GM19372 (cell line): ENCODE data around the gene EPGN.

Experiments
- ATAC-seq: cut with Tn5 transposase; IDR thresholded peaks from one replicate; pipeline ENCODE4 v1.9.1; 2021; ENCODE audit warnings: mild to moderate bottlenecking, low read depth, moderate library complexity; ENCODE audit not compliant: unreplicated experiment

EPGN gene

GRCh38 chr4:74307170-74307569 is 1.1 kb upstream of the EPGN start:
- ATAC-seq = no peak

DNA sequence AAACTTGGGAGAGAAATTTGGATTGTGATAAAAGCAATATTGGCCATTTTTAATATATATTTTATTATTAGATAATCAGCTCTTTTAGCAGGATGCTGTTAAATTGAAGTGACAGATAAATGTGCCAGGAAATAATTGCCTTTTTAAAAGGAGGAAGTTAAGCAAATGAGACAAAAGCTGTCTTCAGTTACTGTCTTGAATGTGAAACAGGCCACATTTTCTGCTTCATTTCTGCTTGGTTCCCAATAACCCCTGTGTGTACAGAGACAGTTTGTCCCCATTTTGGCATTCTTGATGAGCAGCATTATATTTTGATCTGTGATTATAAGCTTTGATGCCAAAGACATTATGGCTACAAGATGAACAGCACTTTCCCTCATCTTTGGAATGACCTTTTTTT is 953 bp downstream of the EPGN start:
- ATAC-seq = no peak

- peak; percentile 63 for ATAC-seq
Observed at GRCh38 chr4:74311696-74312313, 3.5 kb downstream of the EPGN start.

DNA sequence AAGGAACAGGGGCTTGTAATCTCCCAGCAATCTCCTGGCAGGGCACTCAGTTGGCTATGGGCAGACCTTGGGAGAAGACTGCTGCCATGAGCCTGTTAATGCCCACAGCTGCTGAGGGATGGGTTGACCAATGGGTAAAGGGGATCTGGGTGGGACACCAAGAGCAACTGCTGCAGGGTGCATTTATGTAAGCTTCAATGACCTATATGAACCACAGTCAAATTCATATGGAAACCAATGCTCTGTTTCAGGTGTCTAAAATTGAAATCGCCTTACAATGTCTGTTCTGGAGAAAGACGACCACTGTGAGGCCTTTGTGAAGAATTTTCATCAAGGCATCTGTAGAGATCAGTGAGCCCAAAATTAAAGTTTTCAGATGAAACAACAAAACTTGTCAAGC is 6.1 kb downstream of the EPGN start:
- ATAC-seq = no peak

- no peak for ATAC-seq
Observed at GRCh38 chr4:74314944-74315343, 6.7 kb downstream of the EPGN start.

- ATAC-seq = no peak
Observed at GRCh38 chr4:74315376-74315775, 7.1 kb downstream of the EPGN start.

DNA sequence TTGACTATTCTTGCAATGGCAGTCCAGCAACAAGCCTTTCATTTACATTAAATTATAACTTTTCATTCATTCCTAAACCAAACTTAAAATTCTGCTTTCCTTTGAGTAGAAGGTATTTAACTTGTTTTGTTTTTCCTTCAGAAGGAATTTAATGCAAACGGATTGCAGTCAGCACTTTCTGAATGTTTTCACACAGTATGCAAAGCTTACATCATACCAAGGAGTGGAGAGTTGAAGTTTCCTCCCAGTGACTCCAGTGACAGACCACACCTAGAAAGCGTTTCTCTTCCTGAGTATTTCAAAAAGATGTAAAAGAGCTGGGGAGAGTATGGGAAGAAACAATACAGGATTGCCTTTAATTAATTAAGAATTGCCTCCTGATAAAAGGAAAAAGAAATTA is 8.1 kb downstream of the EPGN start:
- ATAC-seq = no peak

GRCh38 chr4:74317616-74318246 is 9.5 kb downstream of the EPGN start:
- no peak for ATAC-seq

DNA sequence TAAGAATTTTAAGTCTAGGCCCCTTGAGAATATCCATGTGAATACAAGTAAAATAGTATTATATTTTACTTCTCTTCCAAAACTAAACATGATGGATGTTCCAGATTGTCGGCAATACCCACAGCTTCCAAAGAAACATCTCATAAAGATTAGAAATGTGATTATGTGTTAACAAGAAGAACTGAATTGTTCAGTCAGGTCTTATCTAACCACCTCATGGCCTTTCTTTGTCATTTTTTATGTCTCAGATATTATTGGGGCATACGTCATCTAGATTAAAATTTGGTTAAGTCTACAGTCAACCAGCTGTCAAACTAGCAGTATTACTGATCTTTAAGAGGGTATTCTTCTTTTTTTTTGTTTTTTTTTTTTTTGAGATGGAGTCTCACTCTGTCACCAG is 10.0 kb downstream of the EPGN start:
- no peak for ATAC-seq

GRCh38 chr4:74319470-74319869 is 11.2 kb downstream of the EPGN start:
- no peak for ATAC-seq

GRCh38 chr4:74320559-74321118 is 12.4 kb downstream of the EPGN start:
- peak; percentile 74 for ATAC-seq

DNA sequence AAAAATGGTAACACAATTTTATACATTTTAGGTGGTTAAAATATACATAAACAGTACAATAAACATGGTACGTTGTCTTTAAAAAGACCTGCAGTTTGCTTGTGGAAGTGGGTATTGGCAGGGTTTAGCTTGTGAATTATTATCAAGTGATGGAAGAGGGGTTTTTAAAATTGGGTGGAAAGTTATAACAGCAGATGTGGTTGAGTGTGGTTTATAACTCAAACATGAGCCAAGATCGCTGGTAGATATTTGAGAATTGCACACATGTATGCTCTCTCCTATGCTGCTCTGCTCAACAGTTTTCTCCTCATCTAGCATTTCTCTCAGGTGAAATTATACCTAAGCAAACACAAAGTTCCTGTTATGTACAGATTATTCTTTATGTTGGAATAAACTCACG is 14.0 kb downstream of the EPGN start:
- no peak for ATAC-seq

DNA sequence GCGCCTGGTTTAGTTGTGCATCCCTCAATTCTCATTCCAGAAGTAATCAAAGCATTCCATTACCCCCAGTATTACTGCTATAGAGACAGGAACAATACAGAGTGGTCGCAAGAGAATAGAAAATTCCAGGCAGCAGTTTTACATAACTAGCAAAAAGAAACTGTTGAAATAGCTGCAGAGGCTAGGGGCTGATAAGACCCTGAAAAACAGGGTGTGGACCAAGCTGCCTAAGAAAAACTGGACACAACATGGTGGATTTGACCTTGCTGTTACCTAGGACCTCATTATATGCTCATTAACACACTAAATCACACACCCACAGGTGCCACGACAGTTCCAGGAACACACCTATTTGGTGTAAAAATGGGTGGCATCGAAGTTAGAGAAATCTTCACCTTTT is 15.4 kb downstream of the EPGN start:
- no peak for ATAC-seq

- no peak for ATAC-seq
Observed at GRCh38 chr4:74324262-74324661, 16.0 kb downstream of the EPGN start.

DNA sequence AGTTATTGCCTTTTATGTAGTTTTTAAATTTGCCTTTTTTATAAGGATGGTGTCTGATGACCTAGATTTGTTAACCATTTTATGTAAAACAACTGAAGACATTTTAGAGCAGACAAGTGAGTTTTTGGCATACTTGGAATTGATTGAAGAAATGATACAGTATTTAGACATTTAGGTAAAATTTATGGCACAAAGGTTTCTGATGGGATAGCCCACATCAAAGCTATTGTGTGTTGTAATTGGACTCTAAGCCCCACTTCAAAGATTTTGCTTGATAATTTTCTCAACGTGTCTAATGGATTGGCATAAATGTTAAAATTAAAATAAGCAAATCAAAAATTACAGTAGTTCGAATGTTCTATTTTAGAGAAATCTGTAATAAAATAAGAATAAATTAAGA is 17.6 kb downstream of the EPGN start:
- ATAC-seq = no peak

DNA sequence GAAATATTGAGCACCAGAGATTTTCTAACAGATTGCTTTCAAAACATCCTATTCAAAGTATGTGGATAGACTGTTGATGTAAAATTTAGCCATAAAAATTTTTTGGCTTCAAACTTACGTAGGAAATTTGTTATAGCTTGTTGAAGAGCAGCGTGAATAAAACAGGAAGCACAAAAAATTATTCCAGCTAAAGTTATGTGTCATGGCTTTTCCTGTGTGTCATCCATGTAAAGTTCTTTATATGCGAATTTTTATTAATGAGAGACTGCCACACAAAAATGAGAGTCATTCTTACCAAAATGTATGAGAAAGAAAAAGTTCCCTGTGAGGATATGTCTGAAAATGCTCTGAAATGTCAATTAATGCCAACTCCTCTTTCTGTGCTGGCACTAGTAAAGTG is 19.5 kb downstream of the EPGN start:
- no peak for ATAC-seq

DNA sequence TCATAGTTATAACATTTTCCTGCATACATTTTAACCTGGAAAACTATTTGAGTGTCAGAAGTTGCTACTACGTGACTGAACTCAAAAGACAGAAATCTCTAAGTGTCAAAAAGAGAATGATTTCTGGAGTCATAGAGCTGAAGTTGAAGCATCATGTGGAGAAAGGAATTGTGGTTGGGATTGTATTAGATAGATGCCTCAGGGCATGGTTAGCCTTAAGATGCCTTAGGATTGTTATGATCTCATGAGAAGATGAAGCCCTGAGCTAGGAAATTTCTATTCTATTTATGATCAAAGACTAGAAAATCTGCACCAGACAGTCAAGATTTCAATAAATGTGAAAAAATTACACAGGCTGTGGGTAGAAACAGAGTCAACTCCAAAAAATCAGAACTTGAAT is 20.2 kb downstream of the EPGN start:
- no peak for ATAC-seq

DNA sequence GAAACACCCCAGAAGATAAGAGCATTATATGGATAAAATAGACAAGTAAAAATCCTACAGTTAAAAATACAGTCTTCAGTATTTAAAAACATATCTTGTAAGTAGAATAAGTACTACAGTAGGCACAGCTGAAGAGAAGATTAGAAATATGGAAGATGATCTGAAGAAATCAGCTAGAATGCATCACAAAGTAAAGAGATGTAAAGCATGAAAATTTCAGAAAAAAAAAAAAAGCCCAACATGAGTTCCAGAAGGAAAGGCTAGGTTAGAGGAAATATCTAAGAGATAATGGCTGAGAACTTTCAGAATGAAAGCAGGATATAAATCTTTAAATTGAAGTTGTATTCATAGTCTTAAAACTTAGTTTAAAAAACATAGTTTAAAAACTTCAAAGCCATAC is 21.0 kb downstream of the EPGN start:
- no peak for ATAC-seq

GRCh38 chr4:74330295-74330750 is 22.1 kb downstream of the EPGN start:
- no peak for ATAC-seq

DNA sequence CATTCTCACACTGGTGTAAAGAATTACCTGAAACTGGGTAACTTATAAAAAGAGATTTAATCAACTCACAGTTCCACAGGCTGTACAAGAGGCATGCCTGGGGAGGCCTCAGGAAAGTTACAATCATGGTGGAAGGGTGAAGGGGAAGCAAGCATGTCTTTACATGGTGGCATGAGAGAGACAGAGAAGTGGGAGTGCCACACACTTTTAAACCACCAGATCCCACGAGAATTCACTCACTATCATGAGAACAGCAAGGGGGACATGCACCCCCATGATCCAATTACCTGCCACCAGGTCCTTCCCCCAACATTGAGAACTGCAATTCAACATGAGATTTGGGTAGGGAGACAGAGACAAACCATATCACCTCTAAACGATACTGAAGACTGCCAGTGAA is 23.0 kb downstream of the EPGN start:
- no peak for ATAC-seq

- ATAC-seq = no peak
Observed at GRCh38 chr4:74331944-74332343, 23.7 kb downstream of the EPGN start.

DNA sequence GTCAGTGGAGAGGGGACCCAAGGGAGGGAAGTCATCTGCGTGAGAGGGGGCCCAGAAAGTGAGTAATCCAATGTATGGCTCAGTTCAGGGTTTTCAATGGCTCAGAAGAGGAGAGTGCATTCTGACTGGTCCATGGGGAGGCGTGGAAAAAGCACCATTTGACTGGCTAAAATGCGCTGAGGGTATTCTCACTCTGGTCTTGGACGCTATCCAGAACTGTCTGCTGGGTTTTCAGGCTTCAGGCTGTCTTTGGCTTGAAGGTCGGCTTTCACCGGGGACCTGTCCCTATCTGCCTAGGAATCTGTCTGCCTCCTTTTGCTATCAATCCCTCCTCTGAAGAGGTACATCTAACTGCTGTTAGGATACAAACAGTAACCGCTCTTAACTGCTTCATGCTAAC is 26.4 kb downstream of the EPGN start:
- ATAC-seq = no peak
